Measurements from ENCODE around the gene SLC8A1. TPM values are rescaled to one million over a fixed set of nuclear protein-coding genes. Genes with fewer than 3 reads are reported as not detected.

SLC8A1 gene
- polyA plus RNA-seq, 3 donors: 16.9 to 18.2 (median 18.0) TPM

DNA sequence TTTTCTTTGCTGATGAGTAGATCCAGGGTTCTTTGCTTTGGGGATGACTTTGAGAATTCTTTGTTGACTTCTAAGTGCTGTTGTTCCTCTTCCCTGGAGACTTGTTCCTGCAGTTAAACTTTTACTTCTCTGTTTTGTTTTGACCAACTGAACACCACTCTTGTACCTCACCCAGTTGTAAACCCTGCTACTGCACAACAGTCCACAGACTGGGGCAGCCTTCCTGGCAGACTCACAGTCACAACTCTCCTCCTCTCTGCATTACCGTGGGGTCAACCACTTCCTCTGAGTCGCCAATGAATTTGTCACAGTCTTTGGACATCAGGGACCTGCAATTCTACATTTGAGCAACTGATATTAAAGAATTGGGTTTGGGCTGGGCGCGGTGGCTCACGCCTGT, 3.8 kb upstream of the SLC8A1 start:
- peaks cover 58% of the 10 kb centered on the region for H3K4me1 Mint-ChIP-seq
- H3K27ac Mint-ChIP-seq: peak overlapping the region; percentile 92 to 98 (median 97)
- peak overlapping the region; percentile 10 for H3K9ac ChIP-seq (ENCODE audit: insufficient read depth, low read length, poor library complexity, severe bottlenecking)
- peaks cover 0 to 6% (median 5%) of the 10 kb centered on the region in 7 donors for H3K9me3 Mint-ChIP-seq
- intact Hi-C loops (cut with micrococcal nuclease): loop anchor here in 1 of 2 donors (10.0 kb wide), 1 partner anchor 99 kb away; no protein-coding TSS in a partner anchor
- TF ChIP-seq CTCF (IDR thresholded peaks at IDR 0.05): no peak
- H3K9me3 ChIP-seq (replicated peaks in 1 of 2; ENCODE audit: control insufficient read depth in 1 of 2, insufficient read depth in 1 of 2, low read length in 2 of 2): no peaks in the 10 kb centered on the region
- DNase-seq: peak; percentile 90 to 93 (median 91)
- peak overlapping the region in 1 of 3 experiments; percentile 48 for H3K4me3 ChIP-seq (replicated peaks in 1 of 3; ENCODE audit: low read depth in 2 of 3, low read length in 3 of 3)
- no peaks in the 10 kb centered on the region for H3K27me3 ChIP-seq (ENCODE audit: control insufficient read depth in 2 of 2, insufficient read depth in 2 of 2, low read length in 2 of 2)
- peak overlapping the region; percentile 76 to 83 for H3K27ac ChIP-seq (ENCODE audit: low read depth in 1 of 2, low read length in 2 of 2)
- H3K36me3 ChIP-seq (replicated peaks in 1 of 2; ENCODE audit: control insufficient read depth in 1 of 2, insufficient read depth in 2 of 2, low read length in 2 of 2): no peaks in the 10 kb centered on the region
- WGBS (ENCODE audit: insufficient coverage): no CpG with 5 or more reads among the region's 5 CpGs
- peaks cover 0 to 3% of the 10 kb centered on the region in 2 donors for H3K36me3 Mint-ChIP-seq
- no peaks in the 10 kb centered on the region for H4K20me1 ChIP-seq (ENCODE audit: insufficient read depth, low read length)
- peaks cover 0 to 4% (median 0%) of the 10 kb centered on the region in 3 donors for H3K27me3 Mint-ChIP-seq (ENCODE audit: low read depth in 3 of 3)
- H2AFZ ChIP-seq (ENCODE audit: insufficient read depth, low read depth, low read length, poor library complexity, severe bottlenecking): no peak overlapping the region
- peak overlapping the region; percentile 31 to 82 for H3K4me3 Mint-ChIP-seq
- peaks cover 26% of the 10 kb centered on the region for H3K79me2 ChIP-seq (ENCODE audit: insufficient read depth, low read length)
- peak overlapping the region; percentile 52 for H3K4me2 ChIP-seq (replicated peaks; ENCODE audit: extremely low read depth, low read length, poor library complexity, severe bottlenecking)
- peaks cover 45 to 61% of the 10 kb centered on the region in 2 donors for H3K4me1 ChIP-seq (ENCODE audit: control insufficient read depth in 1 of 2, insufficient read depth in 2 of 2, low read length in 2 of 2)

GRCh38 chr2:40454321-40454720, 2.4 kb upstream of the SLC8A1 start:
- peak overlapping the region in 1 of 3 experiments; percentile 48 for H3K4me3 ChIP-seq (replicated peaks in 1 of 3; ENCODE audit: low read depth in 2 of 3, low read length in 3 of 3)
- peaks cover 5% of the 10 kb centered on the region for H4K20me1 ChIP-seq (ENCODE audit: insufficient read depth, low read length)
- peak; percentile 15 to 46 (median 37) for DNase-seq
- no peak overlapping the region for H2AFZ ChIP-seq (ENCODE audit: insufficient read depth, low read depth, low read length, poor library complexity, severe bottlenecking)
- Mint-ChIP-seq H3K27me3 (ENCODE audit: low read depth in 3 of 3) (peaks cover 0 to 4% (median 0%) of the 10 kb centered on the region in 3 donors), H3K9me3 (peaks cover 0 to 6% (median 5%) of the 10 kb centered on the region in 7 donors), H3K27ac (peak overlapping the region; percentile 92 to 98 (median 97)), H3K36me3 (peaks cover 0 to 3% of the 10 kb centered on the region in 2 donors), H3K4me3 (peak overlapping the region in 1 of 2 donors; percentile 35), H3K4me1 (peaks cover 71% of the 10 kb centered on the region)
- H3K9ac ChIP-seq (ENCODE audit: insufficient read depth, low read length, poor library complexity, severe bottlenecking): no peak overlapping the region
- peak overlapping the region; percentile 52 for H3K4me2 ChIP-seq (replicated peaks; ENCODE audit: extremely low read depth, low read length, poor library complexity, severe bottlenecking)
- peak overlapping the region in 1 of 2 donors; percentile 83 for H3K27ac ChIP-seq (ENCODE audit: low read depth in 1 of 2, low read length in 2 of 2)
- intact Hi-C loops (cut with micrococcal nuclease): loop anchor here (5.0 to 10.0 kb wide), 3 partner anchors 33 to 100 kb away; no protein-coding TSS in a partner anchor
- peaks cover 39% of the 10 kb centered on the region for H3K79me2 ChIP-seq (ENCODE audit: insufficient read depth, low read length)
- H3K36me3 ChIP-seq (replicated peaks in 1 of 2; ENCODE audit: control insufficient read depth in 1 of 2, insufficient read depth in 2 of 2, low read length in 2 of 2): no peaks in the 10 kb centered on the region
- H3K9me3 ChIP-seq (replicated peaks in 1 of 2; ENCODE audit: control insufficient read depth in 1 of 2, insufficient read depth in 1 of 2, low read length in 2 of 2): no peaks in the 10 kb centered on the region
- TF ChIP-seq CTCF (IDR thresholded peaks at IDR 0.05): no peak
- 93% methylated on average over 2 of the region's 3 CpGs for WGBS (ENCODE audit: insufficient coverage)
- no peaks in the 10 kb centered on the region for H3K27me3 ChIP-seq (ENCODE audit: control insufficient read depth in 2 of 2, insufficient read depth in 2 of 2, low read length in 2 of 2)
- peaks cover 58 to 75% of the 10 kb centered on the region in 2 donors for H3K4me1 ChIP-seq (ENCODE audit: control insufficient read depth in 1 of 2, insufficient read depth in 2 of 2, low read length in 2 of 2)

Measured in CD14-positive monocyte (primary cell).